C4-2B (cell line): ENCODE results near the gene ITPR2.

ENCODE experiments used
- H3K27ac ChIP-seq: fragments of 450-650 bp; 2 replicates; pipeline ENCODE4 v1.5.1; 2017
- ZFX ChIP-seq: fragments of 450-650 bp; IDR thresholded peaks from 2 replicates; pipeline ENCODE4 v1.6.1; 2017
- TF ChIP-seq, protein P1 (sequence below): fragments of 450-650 bp; conservative IDR thresholded peaks from 2 replicates; pipeline ENCODE4 v1.5.1; 2017; ENCODE audit warnings: mild to moderate bottlenecking

ITPR2 gene

DNA sequence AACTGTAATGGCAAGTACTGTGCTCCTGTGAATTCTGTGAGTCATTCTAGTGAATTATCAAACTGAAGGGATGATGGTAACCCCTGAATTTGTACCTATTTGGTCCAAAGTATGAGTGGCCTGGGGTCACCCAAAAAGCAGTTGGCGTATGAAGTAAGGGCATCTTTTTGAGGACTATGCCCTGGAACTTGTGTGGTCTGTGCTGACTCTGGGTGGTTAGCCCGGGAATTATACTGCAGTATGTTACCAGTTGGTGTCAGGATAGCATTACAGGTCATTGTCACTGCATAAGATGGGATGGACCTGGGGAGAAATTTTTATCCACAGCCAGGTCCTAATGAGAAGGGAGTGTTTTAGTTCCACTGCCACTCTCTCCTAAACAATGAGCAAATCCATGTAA lies 462.9 kb downstream of the ITPR2 start:
- no peak overlapping the region for H3K27ac ChIP-seq
- TF ChIP-seq, protein P1, sequence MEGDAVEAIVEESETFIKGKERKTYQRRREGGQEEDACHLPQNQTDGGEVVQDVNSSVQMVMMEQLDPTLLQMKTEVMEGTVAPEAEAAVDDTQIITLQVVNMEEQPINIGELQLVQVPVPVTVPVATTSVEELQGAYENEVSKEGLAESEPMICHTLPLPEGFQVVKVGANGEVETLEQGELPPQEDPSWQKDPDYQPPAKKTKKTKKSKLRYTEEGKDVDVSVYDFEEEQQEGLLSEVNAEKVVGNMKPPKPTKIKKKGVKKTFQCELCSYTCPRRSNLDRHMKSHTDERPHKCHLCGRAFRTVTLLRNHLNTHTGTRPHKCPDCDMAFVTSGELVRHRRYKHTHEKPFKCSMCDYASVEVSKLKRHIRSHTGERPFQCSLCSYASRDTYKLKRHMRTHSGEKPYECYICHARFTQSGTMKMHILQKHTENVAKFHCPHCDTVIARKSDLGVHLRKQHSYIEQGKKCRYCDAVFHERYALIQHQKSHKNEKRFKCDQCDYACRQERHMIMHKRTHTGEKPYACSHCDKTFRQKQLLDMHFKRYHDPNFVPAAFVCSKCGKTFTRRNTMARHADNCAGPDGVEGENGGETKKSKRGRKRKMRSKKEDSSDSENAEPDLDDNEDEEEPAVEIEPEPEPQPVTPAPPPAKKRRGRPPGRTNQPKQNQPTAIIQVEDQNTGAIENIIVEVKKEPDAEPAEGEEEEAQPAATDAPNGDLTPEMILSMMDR, result no peak
- TF ChIP-seq ZFX, result no peak

DNA sequence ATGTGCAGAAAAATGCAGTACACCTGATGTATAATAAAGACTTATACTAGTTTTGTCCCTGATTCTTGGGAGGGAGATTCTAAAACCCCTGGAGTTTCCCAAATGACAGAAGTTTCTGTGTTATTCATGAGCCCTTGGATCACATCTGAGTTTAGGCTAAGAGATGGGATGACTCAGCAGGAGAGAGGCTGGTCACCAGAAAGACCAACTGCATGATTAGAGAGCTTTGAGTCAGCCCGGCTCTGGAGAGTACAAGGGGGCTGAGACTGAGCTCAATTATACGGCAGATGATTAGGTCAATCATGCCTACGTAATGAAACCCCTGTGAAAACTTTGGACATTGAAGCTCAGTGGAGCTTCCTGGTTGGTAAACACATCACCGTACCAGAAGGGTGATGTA lies 463.4 kb downstream of the ITPR2 start:
- H3K27ac ChIP-seq, result no peak overlapping the region

DNA sequence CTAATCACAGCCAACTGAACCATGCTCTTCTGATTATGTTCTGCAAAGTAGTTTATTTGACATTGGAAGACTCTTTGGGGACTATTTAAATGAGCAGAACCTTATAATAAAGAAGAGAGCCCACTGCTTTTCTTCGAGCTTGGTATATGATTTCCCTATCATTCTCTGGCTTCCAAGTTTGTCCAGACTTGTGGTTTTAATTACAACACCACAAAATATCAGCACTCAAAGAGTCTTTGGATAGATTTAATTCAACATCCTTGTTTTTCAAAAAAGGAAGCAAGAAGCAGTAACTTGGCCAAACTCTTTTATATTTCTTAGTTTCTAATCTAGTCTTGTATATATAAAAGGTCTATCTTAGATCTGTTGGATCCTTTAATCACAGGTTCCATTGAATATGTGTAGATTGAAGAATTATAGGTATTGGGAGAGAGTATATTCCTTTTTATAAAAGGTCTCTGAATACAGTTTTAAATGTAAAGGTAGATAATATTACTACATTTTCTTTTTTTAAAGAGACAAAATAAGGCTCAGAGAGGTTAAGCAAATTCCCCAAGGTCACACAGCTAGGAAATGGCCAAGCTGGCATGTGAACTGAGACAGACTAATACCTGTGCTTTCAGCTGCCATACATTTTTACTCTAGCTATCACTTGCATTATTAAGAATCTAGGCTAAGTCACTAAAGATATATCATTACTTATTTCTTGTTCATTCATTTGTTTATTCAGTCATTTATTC lies 464.8 kb downstream of the ITPR2 start:
- H3K27ac ChIP-seq, result no peak overlapping the region
- TF ChIP-seq, protein P1, result no peak
- no peak for TF ChIP-seq ZFX

More for the DNA sequence above, 463.4 kb downstream of the ITPR2 start:
- no peak for TF ChIP-seq ZFX
- TF ChIP-seq, protein P1, result no peak

DNA sequence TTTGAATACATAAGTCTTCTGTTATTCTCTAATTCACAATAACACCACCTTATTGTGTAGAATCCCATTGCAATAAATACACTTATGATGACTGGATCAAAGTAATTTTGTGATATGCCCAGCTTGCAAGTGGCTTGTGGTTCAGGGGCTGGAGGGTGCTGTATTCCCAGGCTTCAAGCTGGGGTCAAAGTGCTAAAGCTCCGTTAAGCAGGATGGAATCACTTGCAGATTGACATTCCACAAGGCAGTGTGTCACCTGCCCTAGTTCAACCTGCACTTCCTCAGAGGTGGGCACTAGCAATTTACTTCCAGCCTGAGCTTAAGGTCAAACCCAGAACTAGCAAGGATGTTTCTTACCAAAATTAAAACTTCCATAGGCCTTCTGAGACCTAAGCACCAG lies 471.0 kb downstream of the ITPR2 start:
- no peak overlapping the region for H3K27ac ChIP-seq
- TF ChIP-seq, protein P1, result no peak
- no peak for TF ChIP-seq ZFX

DNA sequence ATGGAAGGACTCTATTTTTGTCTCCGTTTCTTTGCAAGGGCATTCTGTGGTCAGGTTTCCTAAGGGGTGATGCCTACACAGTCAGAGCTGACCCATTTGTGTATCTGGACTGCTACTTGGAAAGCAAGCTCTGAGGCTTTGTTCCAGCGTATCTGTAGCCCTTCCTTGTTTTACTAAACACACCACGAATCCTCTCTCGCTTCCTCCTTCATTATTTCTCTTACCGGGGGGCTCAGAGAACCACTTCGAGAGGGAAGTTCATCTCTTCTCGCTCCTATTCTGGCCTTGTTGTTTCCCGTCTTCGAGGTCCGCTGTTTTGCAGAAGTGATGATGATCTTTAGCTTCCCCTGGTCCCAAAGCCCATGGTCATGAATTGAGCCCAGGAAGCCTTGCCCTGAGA lies 472.9 kb downstream of the ITPR2 start:
- no peak for TF ChIP-seq ZFX
- TF ChIP-seq, protein P1, result no peak
- no peak overlapping the region for H3K27ac ChIP-seq

DNA sequence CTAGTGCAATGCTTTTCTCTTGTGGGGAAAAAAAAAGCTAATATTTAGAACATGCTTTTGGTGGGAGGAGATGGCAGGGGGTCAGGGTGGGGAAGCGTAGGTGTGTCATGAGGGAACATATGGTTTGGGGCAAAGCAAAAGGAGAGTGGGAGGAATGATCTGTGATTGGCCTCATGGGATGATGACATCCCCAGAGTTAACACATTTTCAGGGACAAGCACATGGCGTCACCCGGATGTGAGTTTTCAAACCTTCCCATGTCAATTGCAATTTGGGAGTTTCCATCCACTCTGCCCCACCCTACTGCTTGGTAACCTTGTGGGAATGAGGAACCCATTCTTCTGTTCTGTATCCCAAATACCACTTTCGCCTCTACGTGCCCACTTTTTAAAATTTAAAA lies 473.4 kb downstream of the ITPR2 start:
- H3K27ac ChIP-seq, result no peak overlapping the region
- TF ChIP-seq ZFX, result no peak
- TF ChIP-seq, protein P1, result no peak

DNA sequence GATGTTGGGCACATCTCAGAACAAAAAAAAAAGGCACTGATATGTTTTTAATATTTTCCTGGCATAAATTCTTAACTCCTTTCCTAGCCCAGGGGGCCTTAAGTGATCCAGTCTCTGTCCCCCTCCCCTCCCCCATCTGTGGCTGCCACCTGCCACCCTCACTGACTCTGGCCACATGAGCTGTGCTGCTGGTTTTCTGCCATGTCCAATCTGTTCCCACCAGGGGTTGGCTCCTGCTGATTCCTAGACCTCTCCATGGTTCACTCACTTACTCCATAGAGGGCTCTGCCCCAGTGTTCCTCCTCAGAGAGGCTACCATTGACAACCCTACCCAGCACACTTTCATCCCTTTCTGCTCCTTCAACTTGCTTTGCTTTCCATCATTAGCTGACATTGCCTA lies 474.3 kb downstream of the ITPR2 start:
- no peak for TF ChIP-seq ZFX
- TF ChIP-seq, protein P1, result no peak
- no peak overlapping the region for H3K27ac ChIP-seq
